Cardiac fibroblast (primary cell): Measurements from ENCODE around the gene NGFR.

ENCODE experiments used
- DNase-seq, 2 donors: peaks; one replicate each; pipeline versions ENCODE4 v3.0.0 to v3.0.0-alpha.2; 2010; ENCODE audit warnings: low read depth in 2 of 2
- H3K4me3 ChIP-seq, 2 donors: replicated peaks in 1 of 2; 1 replicate in 1 of 2; 2 replicates in 1 of 2; pipeline ENCODE4 v1.5.1; 2011; ENCODE audit warnings: low read depth in 2 of 2, low read length in 2 of 2, mild to moderate bottlenecking in 2 of 2, moderate library complexity in 1 of 2
- TF ChIP-seq, protein P1 (sequence below): IDR thresholded peaks from one replicate; pipeline ENCODE4 v1.5.1; 2011; ENCODE audit warnings: low read depth, mild to moderate bottlenecking, low read length, inconsistent platforms

NGFR gene

DNA sequence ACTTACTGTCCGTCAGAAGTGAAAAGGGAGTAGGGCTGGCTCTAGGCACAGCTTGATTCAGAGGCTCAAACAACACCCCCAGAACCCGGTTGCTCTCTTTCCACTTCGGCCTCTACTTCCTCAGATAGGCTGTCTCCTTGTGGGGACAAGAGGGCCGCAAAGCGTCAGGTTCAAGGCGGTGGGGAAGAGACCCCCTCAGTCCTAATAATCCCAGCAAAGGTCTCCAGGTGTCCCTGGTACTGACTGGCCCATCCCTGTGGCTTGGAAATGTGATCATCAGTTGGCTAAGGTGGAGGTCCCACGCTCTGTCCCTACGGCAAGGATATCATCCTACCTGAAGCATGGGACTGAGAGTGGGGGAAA lies 26.0 kb downstream of the NGFR start:
- H3K4me3 ChIP-seq, result no peak overlapping the region
- no peak for DNase-seq
- TF ChIP-seq, protein P1, sequence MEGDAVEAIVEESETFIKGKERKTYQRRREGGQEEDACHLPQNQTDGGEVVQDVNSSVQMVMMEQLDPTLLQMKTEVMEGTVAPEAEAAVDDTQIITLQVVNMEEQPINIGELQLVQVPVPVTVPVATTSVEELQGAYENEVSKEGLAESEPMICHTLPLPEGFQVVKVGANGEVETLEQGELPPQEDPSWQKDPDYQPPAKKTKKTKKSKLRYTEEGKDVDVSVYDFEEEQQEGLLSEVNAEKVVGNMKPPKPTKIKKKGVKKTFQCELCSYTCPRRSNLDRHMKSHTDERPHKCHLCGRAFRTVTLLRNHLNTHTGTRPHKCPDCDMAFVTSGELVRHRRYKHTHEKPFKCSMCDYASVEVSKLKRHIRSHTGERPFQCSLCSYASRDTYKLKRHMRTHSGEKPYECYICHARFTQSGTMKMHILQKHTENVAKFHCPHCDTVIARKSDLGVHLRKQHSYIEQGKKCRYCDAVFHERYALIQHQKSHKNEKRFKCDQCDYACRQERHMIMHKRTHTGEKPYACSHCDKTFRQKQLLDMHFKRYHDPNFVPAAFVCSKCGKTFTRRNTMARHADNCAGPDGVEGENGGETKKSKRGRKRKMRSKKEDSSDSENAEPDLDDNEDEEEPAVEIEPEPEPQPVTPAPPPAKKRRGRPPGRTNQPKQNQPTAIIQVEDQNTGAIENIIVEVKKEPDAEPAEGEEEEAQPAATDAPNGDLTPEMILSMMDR, result no peak

DNA sequence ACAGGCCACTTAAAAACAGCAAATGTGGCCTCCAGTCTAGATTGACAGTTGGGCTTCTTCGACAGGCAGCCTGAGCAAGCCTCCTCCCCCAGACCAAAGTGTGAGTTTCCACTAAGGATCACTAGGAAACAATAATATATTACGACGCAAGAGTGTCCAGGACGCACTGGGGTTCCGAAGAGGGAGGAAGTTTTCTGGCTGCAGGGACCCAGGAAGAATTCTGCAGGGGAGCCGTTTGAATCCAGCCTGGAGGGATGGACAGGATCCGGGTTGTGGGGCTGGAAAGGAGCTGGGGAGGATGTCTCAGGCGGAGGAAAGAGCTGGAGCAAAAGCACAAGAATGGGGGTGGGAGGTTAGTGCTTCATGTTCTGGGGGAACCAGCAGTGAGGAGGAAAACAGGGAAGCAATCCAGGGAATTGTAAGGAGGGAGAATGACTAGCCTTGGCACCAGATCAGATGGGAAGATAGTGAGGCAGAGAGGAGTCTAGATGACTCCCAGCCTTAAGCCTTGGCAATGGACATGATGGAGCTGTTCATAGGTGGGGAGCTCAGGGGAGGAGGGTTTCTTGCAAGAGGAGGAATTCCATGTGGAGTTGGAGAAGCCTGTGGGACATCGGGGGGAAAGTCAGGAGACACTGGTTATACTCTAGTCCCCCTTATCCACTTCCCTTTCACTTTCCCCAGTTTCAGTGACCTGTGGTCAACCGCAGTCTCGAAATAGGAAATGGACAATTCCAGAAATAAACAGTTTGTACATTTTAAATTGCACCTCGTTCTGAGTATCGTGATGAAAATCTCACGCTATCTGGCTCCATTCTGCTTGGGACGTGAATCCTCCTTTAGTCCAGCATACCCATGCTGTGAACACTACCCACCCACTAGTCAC lies 26.6 kb downstream of the NGFR start:
- no peak for DNase-seq
- H3K4me3 ChIP-seq, result no peak overlapping the region
- TF ChIP-seq, protein P1, result no peak

- TF ChIP-seq, protein P1, result no peak
- no peak for DNase-seq
- no peak overlapping the region for H3K4me3 ChIP-seq
These were observed 27.3 kb downstream of the NGFR start for GRCh38 chr17:49522357-49522890.

DNA sequence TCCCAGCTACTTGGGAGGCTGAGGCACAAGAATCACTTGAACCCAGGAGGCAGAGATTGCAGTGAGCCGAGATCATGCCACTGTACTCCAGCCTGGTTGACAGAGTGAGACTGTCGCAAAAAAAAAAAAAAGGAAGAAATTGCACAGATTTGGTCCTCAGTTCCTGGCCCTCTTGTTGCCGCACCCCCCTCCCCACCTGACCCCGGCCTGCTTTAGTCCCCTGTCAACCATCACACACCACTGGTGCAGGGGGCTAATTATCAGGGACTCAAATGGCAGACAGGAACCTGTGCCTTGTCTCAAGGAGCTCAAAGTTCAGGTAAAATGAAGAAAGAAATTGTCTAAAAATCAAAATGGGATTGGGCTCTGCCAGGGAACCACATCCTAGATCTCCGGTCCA lies 28.1 kb downstream of the NGFR start:
- TF ChIP-seq, protein P1, result no peak
- DNase-seq, result no peak
- H3K4me3 ChIP-seq, result no peak overlapping the region

DNA sequence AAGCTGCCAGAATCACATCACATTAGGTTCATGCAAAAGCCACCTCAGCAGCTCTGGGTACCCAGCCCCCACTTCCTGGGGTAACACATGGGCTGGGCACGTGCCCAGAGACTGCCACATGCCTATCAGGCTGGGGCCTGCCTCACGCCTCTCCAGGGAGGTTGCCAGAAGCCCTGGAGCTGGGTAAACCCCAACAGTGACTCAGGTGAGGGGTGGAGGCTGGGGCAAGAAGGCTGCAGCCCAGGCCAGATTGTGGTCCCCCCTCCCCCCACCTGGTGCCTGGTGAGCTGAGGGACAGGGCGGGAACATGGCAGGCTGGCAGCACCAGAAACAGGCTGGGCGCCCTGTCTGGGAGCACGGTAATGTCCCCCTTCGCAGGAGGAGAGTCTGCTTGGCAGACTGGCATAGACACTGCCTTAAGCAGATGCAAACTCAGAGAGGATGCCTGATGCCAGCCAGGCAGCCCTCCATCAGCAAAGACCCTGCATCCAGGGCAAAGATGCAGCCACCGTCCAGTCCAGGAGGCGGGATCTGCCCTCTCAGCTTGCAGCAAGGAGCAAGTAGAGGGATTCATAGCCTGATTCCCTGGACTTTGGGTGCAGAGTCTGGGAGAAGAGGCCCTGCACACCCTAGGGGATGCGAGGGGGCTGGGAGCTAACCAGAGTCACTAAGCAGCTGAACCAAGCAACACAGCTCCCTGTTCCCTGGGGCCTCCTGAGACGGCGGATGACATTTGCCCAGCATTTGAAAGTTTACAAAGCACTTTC lies 28.8 kb downstream of the NGFR start:
- no peak for DNase-seq
- no peak overlapping the region for H3K4me3 ChIP-seq
- TF ChIP-seq, protein P1, result no peak

- no peak for DNase-seq
- TF ChIP-seq, protein P1, result no peak
- no peak overlapping the region for H3K4me3 ChIP-seq
These were observed 29.6 kb downstream of the NGFR start for GRCh38 chr17:49524473-49525359.
